H1 (cell line): ENCODE results near the gene COL26A1. TPM values are rescaled to one million over a fixed set of nuclear protein-coding genes. Genes with fewer than 3 reads are reported as not detected.

Experiments
- CTCF ChIA-PET: fragments of 300-600 bp; sonication (Branson Sonifier 250); formaldehyde crosslinking; loops from one replicate; lab custom pipeline; 2021; ENCODE audit not compliant: partially characterized antibody; lab: Charles Lee
- POLR2A ChIA-PET: fragments of 300-600 bp; sonication (Branson Sonifier 250); formaldehyde crosslinking; loops from one replicate; lab custom pipeline; 2021; ENCODE audit warnings: inconsistent platforms; ENCODE audit not compliant: partially characterized antibody; lab: Charles Lee
- DNase-seq, 2 experiments: peaks; one replicate each; pipeline versions ENCODE4 v3.0.0 to v3.0.0-alpha.2; 2010 to 2022; ENCODE audit warnings: low spot score in 2 of 2, low read depth in 1 of 2, mixed read lengths in 1 of 2
- FAIRE-seq: peaks from 2 replicates; lab custom pipeline; 2011; peaks lifted over from hg19 to GRCh38; lab: Jason Lieb, UNC
- H2AFZ ChIP-seq: 2 replicates; pipeline ENCODE4 v1.8.1; 2012; ENCODE audit warnings: low read length, inconsistent platforms
- H2AK5ac ChIP-seq: 2 replicates; pipeline ENCODE4 v1.6.1; 2013; ENCODE audit warnings: low read depth, low read length
- H2BK120ac ChIP-seq: replicated peaks from 2 replicates; pipeline ENCODE3; 2013; ENCODE audit warnings: low read depth, low read length, inconsistent platforms
- H2BK12ac ChIP-seq: 2 replicates; pipeline ENCODE4 v1.6.1; 2013; ENCODE audit warnings: low read depth, low read length
- H2BK15ac ChIP-seq: 2 replicates; pipeline ENCODE4 v1.6.1; 2013; ENCODE audit warnings: low read length
- H2BK20ac ChIP-seq: 2 replicates; pipeline ENCODE4 v1.6.1; 2013; ENCODE audit warnings: low read length
- H2BK5ac ChIP-seq: 2 replicates; pipeline ENCODE4 v1.6.1; 2013; ENCODE audit warnings: low read depth, low read length
- H3K14ac ChIP-seq: 2 replicates; pipeline ENCODE4 v1.6.1; 2013; ENCODE audit warnings: inconsistent platforms; ENCODE audit not compliant: insufficient read length
- H3K18ac ChIP-seq: 2 replicates; pipeline ENCODE4 v1.6.1; 2013; ENCODE audit warnings: low read length; ENCODE audit errors: extremely low read depth
- H3K23ac ChIP-seq: 2 replicates; pipeline ENCODE4 v1.6.1; 2013; ENCODE audit warnings: inconsistent platforms; ENCODE audit not compliant: insufficient read length
- H3K23me2 ChIP-seq: 2 replicates; pipeline ENCODE4 v1.6.1; 2013; ENCODE audit warnings: low read depth, low read length
- H3K27ac ChIP-seq: 2 replicates; pipeline ENCODE4 v1.6.1; 2011; ENCODE audit warnings: low read depth, low read length, inconsistent platforms
- H3K27me3 ChIP-seq, 4 experiments: replicated peaks in 1 of 4; 1 replicate in 1 of 4; 2 replicates in 3 of 4; pipeline versions ENCODE4 v1.6.1 to v1.8.1; 2011 to 2013; ENCODE audit warnings: low read length in 3 of 4, mild to moderate bottlenecking in 3 of 4, inconsistent platforms in 2 of 4, mixed read lengths in 2 of 4, moderate library complexity in 1 of 4; ENCODE audit not compliant: control insufficient read depth in 3 of 4, insufficient read depth in 3 of 4; ENCODE audit errors: extremely low read depth in 1 of 4
- H3K36me3 ChIP-seq, 4 experiments: 2 replicates each; pipeline versions ENCODE4 v1.6.1 to v1.8.1; 2011 to 2013; ENCODE audit warnings: mild to moderate bottlenecking in 4 of 4, low read length in 3 of 4, moderate library complexity in 2 of 4, control low read depth in 1 of 4, inconsistent platforms in 1 of 4; ENCODE audit not compliant: insufficient read depth in 4 of 4, control insufficient read depth in 2 of 4
- H3K4ac ChIP-seq: replicated peaks from 2 replicates; pipeline ENCODE3; 2013; ENCODE audit warnings: low read length, low read depth, mixed read lengths, inconsistent platforms; ENCODE audit not compliant: insufficient read length
- H3K4me1 ChIP-seq, 4 experiments: replicated peaks in 1 of 4; 1 replicate in 1 of 4; 2 replicates in 3 of 4; pipeline versions ENCODE4 v1.6.1 to v1.8.1; 2011 to 2013; ENCODE audit warnings: low read length in 3 of 4, inconsistent platforms in 2 of 4, mixed read lengths in 1 of 4; ENCODE audit not compliant: insufficient read depth in 4 of 4, control insufficient read depth in 3 of 4
- H3K4me2 ChIP-seq, 2 experiments: 2 replicates each; pipeline versions ENCODE4 v1.6.1 to v1.8.1; 2011 to 2013; ENCODE audit warnings: low read depth in 2 of 2, low read length in 2 of 2, control low read depth in 1 of 2, inconsistent platforms in 1 of 2, mild to moderate bottlenecking in 1 of 2; ENCODE audit not compliant: insufficient read depth in 1 of 2
- H3K4me3 ChIP-seq, 4 experiments: fragments of 200-600, 300-600 bp in 1 of 4; sonication (generic), shearing (Covaris generic), sonication (Bioruptor Twin) in 1 of 4; 2 replicates each; pipeline versions ENCODE4 v1.5.1 to v1.8.1; 2011 to 2016; ENCODE audit warnings: low read length in 4 of 4, low read depth in 3 of 4, control low read depth in 2 of 4, inconsistent platforms in 2 of 4, mild to moderate bottlenecking in 2 of 4, mixed read lengths in 1 of 4, moderate library complexity in 1 of 4; ENCODE audit not compliant: insufficient read depth in 2 of 4; ENCODE audit errors: extremely low read depth in 1 of 4
- H3K56ac ChIP-seq: replicated peaks from 2 replicates; pipeline ENCODE3; 2013; ENCODE audit warnings: low read depth, mild to moderate bottlenecking, mixed read lengths, low read length, inconsistent platforms; ENCODE audit not compliant: insufficient read length
- H3K79me1 ChIP-seq: 2 replicates; pipeline ENCODE4 v1.6.1; 2013; ENCODE audit warnings: low read depth, low read length, control low read depth
- H3K79me2 ChIP-seq, 2 experiments: 2 replicates each; pipeline versions ENCODE4 v1.6.1 to v1.8.1; 2012 to 2013; ENCODE audit warnings: low read length in 2 of 2, mild to moderate bottlenecking in 2 of 2, inconsistent platforms in 1 of 2; ENCODE audit not compliant: insufficient read depth in 2 of 2, control insufficient read depth in 1 of 2
- H3K9ac ChIP-seq, 4 experiments: replicated peaks in 1 of 4; 1 replicate in 1 of 4; 2 replicates in 3 of 4; pipeline versions ENCODE4 v1.6.1 to v1.8.1; 2011 to 2013; ENCODE audit warnings: low read depth in 3 of 4, low read length in 3 of 4, control low read depth in 2 of 4, mild to moderate bottlenecking in 2 of 4, moderate library complexity in 2 of 4, inconsistent platforms in 1 of 4; ENCODE audit errors: extremely low read depth in 1 of 4
- H3K9me3 ChIP-seq, 2 experiments: 2 replicates each; pipeline versions ENCODE4 v1.6.1 to v1.8.1; 2012 to 2013; ENCODE audit warnings: mild to moderate bottlenecking in 2 of 2, moderate library complexity in 2 of 2, control low read depth in 1 of 2, inconsistent platforms in 1 of 2, low read depth in 1 of 2, low read length in 1 of 2, mixed read lengths in 1 of 2; ENCODE audit not compliant: insufficient read depth in 2 of 2
- H4K20me1 ChIP-seq, 2 experiments: replicated peaks in 1 of 2; 2 replicates each; pipeline versions ENCODE3 to v1.8.1; 2011 to 2013; ENCODE audit warnings: inconsistent platforms in 2 of 2, low read length in 2 of 2, mild to moderate bottlenecking in 1 of 2; ENCODE audit not compliant: insufficient read depth in 2 of 2, control insufficient read depth in 1 of 2
- H4K5ac ChIP-seq: 2 replicates; pipeline ENCODE4 v1.6.1; 2013; ENCODE audit warnings: low read length, low read depth, mixed read lengths, inconsistent platforms; ENCODE audit not compliant: insufficient read length
- H4K8ac ChIP-seq: 2 replicates; pipeline ENCODE4 v1.8.0; 2013; ENCODE audit warnings: mild to moderate bottlenecking, moderate library complexity, low read length, inconsistent platforms; ENCODE audit not compliant: insufficient read depth; ENCODE audit errors: extremely low read depth
- H4K91ac ChIP-seq: replicated peaks from 2 replicates; pipeline ENCODE3; 2013; ENCODE audit warnings: low read length, mixed read lengths, inconsistent platforms; ENCODE audit not compliant: insufficient read length
- CTCF ChIP-seq, 3 experiments: IDR thresholded peaks; 1 replicate in 2 of 3; 2 replicates in 1 of 3; pipeline versions ENCODE4 v1.5.1 to v1.6.1; 2011; ENCODE audit warnings: low read length in 3 of 3, mild to moderate bottlenecking in 3 of 3, inconsistent platforms in 2 of 3, low read depth in 1 of 3, moderate library complexity in 1 of 3; ENCODE audit not compliant: insufficient read depth in 1 of 3; ENCODE audit errors: control extremely low read depth in 1 of 3
- TCF12 ChIP-seq: IDR thresholded peaks from 2 replicates; pipeline ENCODE4 v1.6.1; 2011; ENCODE audit warnings: low read depth, mild to moderate bottlenecking, low read length
- TEAD4 ChIP-seq: IDR thresholded peaks from 2 replicates; pipeline ENCODE4 v1.6.1; 2012; ENCODE audit warnings: low read depth, low read length, inconsistent platforms, mixed read lengths
- WGBS, 2 experiments: shearing (Covaris generic) in 1 of 2; methylation state at CpG; one replicate each; pipeline versions ENCODE4 v1.1.6 to v1.1.7; 2013 to 2015; ENCODE audit warnings: low lambda C conversion rate in 2 of 2, mixed read lengths in 2 of 2, inconsistent platforms in 1 of 2, low coverage in 1 of 2, missing lambda C conversion rate in 1 of 2; ENCODE audit not compliant: insufficient replicate concordance in 2 of 2, insufficient coverage in 1 of 2, insufficient read length in 1 of 2; ENCODE audit errors: extremely low coverage in 1 of 2, missing lambda C conversion rate in 1 of 2; 5-methylcytosine and 5-hydroxymethylcytosine counted together
- polyA plus RNA-seq, 7 experiments: library from polyadenylated mRNA; depleted of rRNA in 3 of 7; stranded (reverse) in 5 of 7; unstranded in 2 of 7; fragments of >200 nt in 5 of 7; fragments of 200-250 nt in 2 of 7; gene quantifications; 1 replicate in 5 of 7; 2 replicates in 1 of 7; 4 replicates in 1 of 7; pipeline versions ENCODE4 v1.2.1 to v1.2.3, GENCODE V29; 2011 to 2013; ENCODE audit warnings: missing spikeins in 2 of 7, mixed read lengths in 2 of 7
- total RNA-seq: library from RNA; stranded (reverse); fragmentation: NEBNext Ultra II Directional; extraction: Animal tissue kit (Norgen Biotek cat#: 25700); gene quantifications from 2 replicates; pipeline ENCODE4 v1.2.1, GENCODE V29; 2021

The COL26A1 gene
- total and polyA plus RNA-seq, 2 of the 8 experiments (the other 6 are each of a cell fraction or from before 2014, with no cell fraction given): 51.1 to 68.8 TPM

- Histone ChIP-seq H4K20me1 (peaks cover 0 to 2% of the 10 kb centered on the region in 2 experiments), H3K14ac (no peak overlapping the region), H3K4me2 (no peak overlapping the region), H3K36me3 (peaks cover 0 to 12% (median 3%) of the 10 kb centered on the region in 4 experiments; a peak in 4 of 8 replicates), H2BK20ac (no peak overlapping the region), H2BK120ac (no peak overlapping the region), H3K27me3 (no peaks in the 10 kb centered on the region), H4K91ac (no peak overlapping the region), H3K4me3 (no peak overlapping the region), H2BK15ac (no peak overlapping the region; the same call in 1 of the 2 replicates), H4K8ac (no peak overlapping the region), H3K56ac (no peak overlapping the region), H3K23me2 (no peaks in the 10 kb centered on the region; the same call in 1 of the 2 replicates), H2AFZ (no peak overlapping the region), H4K5ac (no peak overlapping the region), H2BK5ac (no peak overlapping the region; the same call in 1 of the 2 replicates), H2AK5ac (no peak overlapping the region), H3K27ac (no peak overlapping the region), H3K9me3 (no peaks in the 10 kb centered on the region), H3K4ac (no peak overlapping the region), H3K9ac (no peak overlapping the region), H3K79me1 (no peaks in the 10 kb centered on the region), H3K23ac (no peak overlapping the region), H3K18ac (no peak overlapping the region; the same call in 1 of the 2 replicates), H3K79me2 (no peaks in the 10 kb centered on the region), H3K4me1 (peaks cover 0 to 2% (median under 1%) of the 10 kb centered on the region in 4 experiments; a peak in 2 of 7 replicates), H2BK12ac (no peak overlapping the region)
- CTCF ChIA-PET: interaction anchor here (0.6 to 2.6 kb wide), 63 partner anchors 9 to 924 kb away, joined by 3 to 26 read pairs (median 4); no protein-coding TSS in a partner anchor
- FAIRE-seq (peak; percentile 81), DNase-seq (peak; percentile 56 to 99)
- 51% methylated on average over 15 of the region's 16 CpGs; no CpG with 5 or more reads in 1 of the 2 experiments for WGBS, 2 experiments
- POLR2A ChIA-PET: interaction anchor here (0.7 to 1.4 kb wide), 2 partner anchors 15 to 20 kb away, joined by 3 to 5 read pairs; no protein-coding TSS in a partner anchor
- TF ChIP-seq CTCF (IDR thresholded peaks at IDR 0.05; ENCODE audit: control extremely low read depth in 1 of 3, insufficient read depth in 1 of 3, low read depth in 1 of 3, low read length in 3 of 3): peak; percentile 85 to 98 (median 87)
- TF ChIP-seq TEAD4: peak; percentile 79
- TF ChIP-seq TCF12: peak; percentile 63; the same call in 1 of the 2 replicates
Observed at GRCh38 chr7:101542527-101543241, 180.0 kb downstream of the COL26A1 start.
